Chondrocyte (in vitro differentiated cells): ENCODE measurements around the gene ING1. TPM values are rescaled to one million over a fixed set of nuclear protein-coding genes. Genes with fewer than 3 reads are reported as not detected.
"Not testable (repeated sequence)": the region's sequence is repeated elsewhere in the genome, so short reads cannot be mapped to it uniquely, and the experiment has no call there.

Experiments used
- DNase-seq: peaks from one replicate; pipeline ENCODE4 v3.0.0; 2021; ENCODE audit warnings: mixed read lengths, low spot score
- H3K27ac Mint-ChIP-seq: one replicate; pipeline ENCODE4 v1.8.0; 2021; ENCODE audit warnings: mild to moderate bottlenecking, moderate library complexity, mixed read lengths; ENCODE audit not compliant: unreplicated experiment
- H3K27me3 Mint-ChIP-seq: 2 replicates; pipeline ENCODE4 v1.8.0; 2021; ENCODE audit warnings: low read depth, mixed read lengths
- H3K36me3 Mint-ChIP-seq: 2 replicates; pipeline ENCODE4 v1.8.0; 2021; ENCODE audit warnings: low read depth, mixed read lengths
- H3K4me1 Mint-ChIP-seq: 2 replicates; pipeline ENCODE4 v1.8.0; 2021; ENCODE audit warnings: low read depth, mild to moderate bottlenecking, mixed read lengths
- H3K4me3 Mint-ChIP-seq: one replicate; pipeline ENCODE4 v1.8.0; 2021; ENCODE audit warnings: mild to moderate bottlenecking, moderate library complexity, mixed read lengths; ENCODE audit not compliant: unreplicated experiment
- H3K9me3 Mint-ChIP-seq: 2 replicates; pipeline ENCODE4 v1.8.0; 2021; ENCODE audit warnings: low read depth, mixed read lengths
- CTCF ChIP-seq: fragments of 200-600 bp; sonication (generic); IDR thresholded peaks from 2 replicates; pipeline ENCODE4 v1.5.0; 2021; ENCODE audit warnings: antibody characterized with exemption, mild to moderate bottlenecking, moderate library complexity
- total RNA-seq: library from RNA; stranded (reverse); gene quantifications from 3 replicates; pipeline ENCODE4 v1.2.1, GENCODE V29; 2021

The ING1 gene
- total RNA-seq, 1 donor from 2014 or later: 14.3 TPM

- DNase-seq: no peak
- no peaks in the 10 kb centered on the region for H3K27me3 Mint-ChIP-seq
- H3K36me3 Mint-ChIP-seq: peaks cover 20% of the 10 kb centered on the region
- no peaks in the 10 kb centered on the region for H3K9me3 Mint-ChIP-seq
- no peak overlapping the region for H3K27ac Mint-ChIP-seq
- no peak overlapping the region for H3K4me3 Mint-ChIP-seq
- TF ChIP-seq CTCF: no peak
- H3K4me1 Mint-ChIP-seq: peaks cover 2% of the 10 kb centered on the region
These were observed 28.0 kb upstream of the ING1 start for GRCh38 chr13:110685305-110686020.

- Mint-ChIP-seq H3K9me3 (no peaks in the 10 kb centered on the region), H3K4me3 (no peak overlapping the region), H3K27ac (no peak overlapping the region), H3K27me3 (no peaks in the 10 kb centered on the region), H3K36me3 (peaks cover 10% of the 10 kb centered on the region), H3K4me1 (peaks cover 3% of the 10 kb centered on the region)
- TF ChIP-seq CTCF: no peak
- DNase-seq: no peak
These were observed 25.8 kb upstream of the ING1 start for GRCh38 chr13:110687736-110688135.

GRCh38 chr13:110689041-110689440 lies 24.5 kb upstream of the ING1 start:
- Mint-ChIP-seq H3K27ac (no peak overlapping the region), H3K27me3 (no peaks in the 10 kb centered on the region), H3K4me1 (peaks cover 3% of the 10 kb centered on the region), H3K4me3 (no peak overlapping the region), H3K36me3 (peaks cover 8% of the 10 kb centered on the region), H3K9me3 (no peaks in the 10 kb centered on the region)
- TF ChIP-seq CTCF: no peak
- no peak for DNase-seq

- TF ChIP-seq CTCF: no peak
- Mint-ChIP-seq H3K4me3 (no peak overlapping the region), H3K4me1 (peaks cover 3% of the 10 kb centered on the region), H3K36me3 (peaks cover 8% of the 10 kb centered on the region), H3K27ac (no peak overlapping the region), H3K9me3 (no peaks in the 10 kb centered on the region), H3K27me3 (no peaks in the 10 kb centered on the region)
- no peak for DNase-seq
These were observed 23.8 kb upstream of the ING1 start for GRCh38 chr13:110689711-110690110.

- DNase-seq: no peak
- no peaks in the 10 kb centered on the region for H3K27me3 Mint-ChIP-seq
- no peak overlapping the region for H3K4me3 Mint-ChIP-seq
These were observed 23.0 kb upstream of the ING1 start for GRCh38 chr13:110690516-110690915.

GRCh38 chr13:110695774-110696173 lies 17.7 kb upstream of the ING1 start:
- H3K4me1 Mint-ChIP-seq, H3K9me3 Mint-ChIP-seq, H3K27ac Mint-ChIP-seq, H3K4me3 Mint-ChIP-seq, DNase-seq, H3K27me3 Mint-ChIP-seq: not testable (repeated sequence)
- peaks cover 17% of the 10 kb centered on the region for H3K36me3 Mint-ChIP-seq

More at GRCh38 chr13:110690516-110690915, 23.0 kb upstream of the ING1 start:
- Mint-ChIP-seq H3K4me1 (peaks cover 3% of the 10 kb centered on the region), H3K9me3 (no peaks in the 10 kb centered on the region), H3K27ac (no peak overlapping the region), H3K36me3 (peaks cover 3% of the 10 kb centered on the region)
- TF ChIP-seq CTCF: no peak
